NCI-H526 (cell line): ENCODE data around the gene GRAMD1A.
A peak's percentile ranks its signal among the peaks of the same experiment; 100 is the strongest.
"Not testable (repeated sequence)": the region's sequence is repeated elsewhere in the genome, so short reads cannot be mapped to it uniquely, and the experiment has no call there.

Source experiments
- DNase-seq, 2 experiments: peaks; one replicate each; lab custom pipeline; 2025; lab: John Stamatoyannopoulos, UW

GRAMD1A gene

GRCh38 chr19:35038623-35039512, 38.7 kb downstream of the GRAMD1A start:
- no peak for DNase-seq

GRCh38 chr19:35039881-35040825, 40.0 kb downstream of the GRAMD1A start:
- DNase-seq = no peak

- DNase-seq = peak in 1 of 2 experiments; percentile 26
These were observed 40.9 kb downstream of the GRAMD1A start for GRCh38 chr19:35040826-35041547.

GRCh38 chr19:35041548-35042055, 41.5 kb downstream of the GRAMD1A start, which contains the start of gene HPN:
TSS of gene HPN (plus strand) at chr19:35041721. CDS start at chr19:35042507, 786 bp downstream.
- DNase-seq = peak in 1 of 2 experiments; percentile 49

GRCh38 chr19:35042056-35042730, 42.1 kb downstream of the GRAMD1A start:
- no peak for DNase-seq

GRCh38 chr19:35042954-35043604, 43.0 kb downstream of the GRAMD1A start:
- no peak for DNase-seq

- DNase-seq = no peak
These were observed 43.8 kb downstream of the GRAMD1A start for GRCh38 chr19:35043906-35044305.

GRCh38 chr19:35044317-35045117, 44.4 kb downstream of the GRAMD1A start:
- peak; percentile 32 to 63 for DNase-seq

- peak in 1 of 2 experiments; percentile 54 for DNase-seq
These were observed 45.7 kb downstream of the GRAMD1A start for GRCh38 chr19:35045667-35046300.

- no peak for DNase-seq
These were observed 46.3 kb downstream of the GRAMD1A start for GRCh38 chr19:35046461-35046860.

GRCh38 chr19:35048911-35049411, 48.8 kb downstream of the GRAMD1A start:
- DNase-seq = no peak

GRCh38 chr19:35049456-35049855, 49.3 kb downstream of the GRAMD1A start:
- no peak for DNase-seq

GRCh38 chr19:35050662-35051061, 50.5 kb downstream of the GRAMD1A start:
- DNase-seq = not testable (repeated sequence)

- not testable (repeated sequence) for DNase-seq
These were observed 51.1 kb downstream of the GRAMD1A start for GRCh38 chr19:35051268-35051667.

- DNase-seq = no peak
These were observed 51.7 kb downstream of the GRAMD1A start for GRCh38 chr19:35051796-35052195.

- no peak for DNase-seq
These were observed 52.6 kb downstream of the GRAMD1A start for GRCh38 chr19:35052599-35053190.

- no peak for DNase-seq
These were observed 53.7 kb downstream of the GRAMD1A start for GRCh38 chr19:35053667-35054293.

- DNase-seq = no peak
These were observed 54.5 kb downstream of the GRAMD1A start for GRCh38 chr19:35054626-35055025.
